NCI-H2081 (cell line): Measurements from ENCODE around the gene MME.
"Not testable (repeated sequence)": the region's sequence is repeated elsewhere in the genome, so short reads cannot be mapped to it uniquely, and the experiment has no call there.

Experiments used
- DNase-seq, 2 experiments: peaks; one replicate each; lab custom pipeline; 2025; lab: John Stamatoyannopoulos, UW

The MME gene

GRCh38 chr3:155084567-155084966 lies 4.4 kb downstream of the MME start:
- no peak for DNase-seq

- DNase-seq: no peak
Measured at GRCh38 chr3:155086051-155086450, 5.9 kb downstream of the MME start.

DNA sequence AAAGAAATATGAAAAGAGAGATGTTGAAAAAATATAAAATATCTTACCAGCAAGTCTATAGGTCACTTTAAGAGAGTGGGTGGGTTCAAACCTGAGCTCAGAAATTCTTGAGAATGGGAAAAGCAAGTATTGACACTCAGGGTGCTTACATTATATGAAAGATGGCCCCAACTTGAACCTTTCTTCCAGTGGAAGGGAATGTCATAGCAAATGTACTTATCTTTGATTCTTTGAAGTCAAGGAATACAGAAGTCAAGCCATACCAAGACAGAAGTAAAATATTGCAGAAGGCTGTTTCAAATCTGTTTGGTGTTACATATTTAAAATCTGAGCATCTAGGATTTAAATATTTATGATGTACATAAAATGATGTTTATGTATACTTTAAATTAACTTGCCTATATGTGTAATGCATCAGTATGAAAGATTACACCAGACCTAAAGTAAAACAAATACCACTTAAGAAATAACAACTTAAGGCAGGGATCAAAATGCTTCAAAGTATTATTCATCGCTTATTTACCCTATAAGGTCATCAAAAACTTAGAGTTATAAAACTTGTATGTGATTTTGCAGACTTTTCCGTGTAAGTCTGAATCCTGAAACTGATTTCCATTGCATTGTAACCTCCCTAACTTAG lies 8.7 kb downstream of the MME start:
- DNase-seq: no peak

- no peak for DNase-seq
Measured at GRCh38 chr3:155089495-155089894, 9.4 kb downstream of the MME start.

DNA sequence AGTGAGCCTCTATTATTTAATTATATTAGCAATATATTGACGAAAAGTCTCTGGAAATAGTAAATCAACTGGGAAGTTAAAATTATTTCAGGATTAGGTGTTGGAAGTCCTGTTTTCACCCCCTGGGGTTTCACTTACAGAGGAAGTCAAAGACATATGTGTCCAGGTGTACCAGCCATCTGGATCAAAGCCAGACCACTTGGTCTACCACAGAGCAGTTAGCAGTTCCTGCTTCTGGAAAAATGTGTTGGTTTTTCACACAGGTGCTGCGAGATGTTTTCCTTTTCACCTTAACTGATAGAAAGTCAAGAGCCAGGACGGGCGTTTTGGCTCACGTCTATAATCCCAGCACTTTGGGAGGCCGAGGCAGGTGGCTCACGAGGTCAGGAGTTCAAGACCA lies 13.1 kb downstream of the MME start:
- peak; percentile 91 to 98 for DNase-seq

DNA sequence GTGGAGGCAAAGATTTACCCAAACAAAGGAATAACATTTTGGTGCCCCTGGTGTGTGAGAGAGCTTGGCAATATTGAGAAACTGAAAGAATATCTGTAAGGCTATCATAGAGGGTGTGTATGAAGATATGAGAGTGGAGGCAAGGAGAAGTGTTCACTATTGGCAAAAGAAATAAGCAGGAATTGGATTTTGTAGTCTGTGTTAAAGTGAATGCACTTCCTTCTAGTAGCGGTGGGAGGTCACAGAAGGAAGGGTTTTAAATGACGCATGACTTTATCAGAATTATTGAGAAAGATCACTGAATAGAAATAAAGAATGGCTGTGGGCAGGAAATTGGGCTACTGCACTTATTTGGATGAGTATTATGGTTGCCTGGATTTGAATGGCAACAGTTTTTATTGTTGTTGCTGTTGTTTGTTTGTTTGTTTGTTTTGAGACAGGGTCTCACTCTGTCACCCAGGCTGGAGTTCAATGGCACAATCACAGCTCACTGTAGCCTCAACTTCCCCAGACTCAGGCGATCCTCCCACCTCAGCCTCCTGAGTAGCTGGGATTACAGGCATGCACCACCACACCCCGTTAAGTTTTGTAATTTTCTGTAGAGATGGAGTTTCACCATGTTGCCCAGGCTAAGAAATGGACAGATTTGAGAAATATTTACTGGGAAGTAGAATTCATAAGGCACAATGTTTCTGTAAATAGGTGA lies 16.3 kb downstream of the MME start:
- DNase-seq: no peak

GRCh38 chr3:155097009-155097349 lies 16.9 kb downstream of the MME start:
- no peak for DNase-seq

DNA sequence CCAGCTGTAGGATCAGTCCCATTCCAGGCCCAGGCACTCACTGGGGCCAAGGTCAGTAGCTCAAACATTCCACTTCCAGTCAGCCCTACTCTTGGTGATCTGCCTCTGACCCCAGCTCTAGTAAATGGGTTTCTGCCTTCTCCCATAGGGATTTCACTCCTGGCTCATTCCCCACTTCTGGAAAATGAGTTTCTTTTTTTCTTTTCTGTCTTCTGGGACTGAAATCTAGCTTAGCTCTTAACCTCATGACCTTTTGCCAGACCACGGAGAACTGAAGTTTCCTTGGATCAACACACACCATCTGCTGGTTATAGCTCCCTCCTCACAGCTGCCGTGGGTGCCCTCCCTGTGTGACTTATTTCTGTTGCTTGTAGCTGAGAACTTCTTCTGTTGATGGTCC lies 21.3 kb downstream of the MME start:
- DNase-seq: no peak

DNA sequence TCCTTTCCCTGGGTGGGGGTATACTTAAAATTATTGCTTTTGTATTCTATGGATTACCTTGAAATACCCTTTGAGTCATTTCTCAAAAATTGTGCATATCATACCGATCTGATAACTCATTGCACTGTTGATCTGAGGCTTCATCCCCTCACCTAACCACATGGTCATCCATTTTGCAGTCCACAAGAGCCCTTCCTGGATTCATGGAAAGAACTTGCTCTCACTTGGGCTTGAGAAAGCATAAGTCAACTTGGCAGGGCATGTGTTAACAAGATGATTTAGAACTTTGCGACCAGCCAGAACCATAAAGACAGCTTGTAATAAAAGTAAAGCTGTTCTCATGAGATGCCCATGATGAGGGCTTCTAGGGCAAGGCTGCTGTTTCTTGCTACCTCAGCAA lies 22.2 kb downstream of the MME start:
- DNase-seq: no peak

DNA sequence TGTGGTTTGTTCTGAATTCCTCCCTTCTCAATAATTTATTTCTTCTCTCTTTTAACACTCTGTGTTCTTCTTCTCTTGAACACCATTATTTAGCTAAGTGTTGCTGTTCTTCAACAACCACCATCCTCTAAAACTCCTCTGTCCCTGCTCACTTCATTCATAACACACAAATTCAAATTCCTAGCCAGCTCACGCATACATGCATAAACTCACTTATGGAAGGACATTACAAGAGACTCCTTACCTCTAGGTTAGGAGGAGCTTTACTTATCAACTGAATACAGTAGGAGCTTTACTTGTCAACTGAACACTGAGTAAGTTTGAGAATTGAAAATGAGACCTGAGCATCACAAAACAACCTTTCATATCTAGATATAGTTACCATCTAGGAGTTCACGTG lies 23.6 kb downstream of the MME start:
- DNase-seq: no peak

DNA sequence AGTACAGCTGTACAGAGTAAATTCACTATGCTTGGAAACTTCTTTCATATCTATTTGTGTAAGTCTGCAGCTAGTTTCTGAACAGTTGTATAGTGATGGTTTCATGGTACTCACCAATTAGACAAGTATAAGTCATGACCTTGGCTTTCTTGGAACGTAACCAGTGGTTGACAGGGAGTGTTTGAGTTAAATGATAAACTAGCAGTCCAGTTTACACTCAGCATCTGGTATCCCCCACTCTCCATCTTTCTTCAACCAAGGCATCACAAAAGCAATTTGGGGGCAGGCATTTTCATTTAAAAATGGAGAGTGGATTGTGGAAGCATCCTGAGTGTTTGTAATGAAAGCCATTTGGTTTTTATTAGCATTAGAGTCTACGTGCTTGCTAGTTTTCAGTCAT lies 26.0 kb downstream of the MME start:
- DNase-seq: no peak

DNA sequence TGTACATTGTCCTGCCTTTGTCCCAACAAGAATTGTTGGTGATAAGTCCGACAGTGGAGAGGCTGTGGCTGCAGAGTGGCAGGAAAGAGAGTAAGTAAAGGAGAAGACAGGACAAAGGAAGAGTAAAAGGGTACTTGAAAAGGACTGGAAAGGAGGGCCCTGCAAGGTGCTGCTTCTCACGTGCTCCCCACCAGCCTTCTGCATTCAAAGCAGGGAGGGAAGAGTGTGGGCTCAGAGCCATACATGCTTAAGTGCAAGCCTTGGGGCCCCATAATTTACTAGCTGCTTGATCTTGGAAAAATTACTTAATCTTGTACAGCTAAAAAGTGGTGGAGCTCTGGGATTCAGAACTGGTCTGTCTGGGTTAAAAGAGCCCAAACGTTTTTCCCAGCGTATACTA lies 29.9 kb downstream of the MME start:
- DNase-seq: no peak

DNA sequence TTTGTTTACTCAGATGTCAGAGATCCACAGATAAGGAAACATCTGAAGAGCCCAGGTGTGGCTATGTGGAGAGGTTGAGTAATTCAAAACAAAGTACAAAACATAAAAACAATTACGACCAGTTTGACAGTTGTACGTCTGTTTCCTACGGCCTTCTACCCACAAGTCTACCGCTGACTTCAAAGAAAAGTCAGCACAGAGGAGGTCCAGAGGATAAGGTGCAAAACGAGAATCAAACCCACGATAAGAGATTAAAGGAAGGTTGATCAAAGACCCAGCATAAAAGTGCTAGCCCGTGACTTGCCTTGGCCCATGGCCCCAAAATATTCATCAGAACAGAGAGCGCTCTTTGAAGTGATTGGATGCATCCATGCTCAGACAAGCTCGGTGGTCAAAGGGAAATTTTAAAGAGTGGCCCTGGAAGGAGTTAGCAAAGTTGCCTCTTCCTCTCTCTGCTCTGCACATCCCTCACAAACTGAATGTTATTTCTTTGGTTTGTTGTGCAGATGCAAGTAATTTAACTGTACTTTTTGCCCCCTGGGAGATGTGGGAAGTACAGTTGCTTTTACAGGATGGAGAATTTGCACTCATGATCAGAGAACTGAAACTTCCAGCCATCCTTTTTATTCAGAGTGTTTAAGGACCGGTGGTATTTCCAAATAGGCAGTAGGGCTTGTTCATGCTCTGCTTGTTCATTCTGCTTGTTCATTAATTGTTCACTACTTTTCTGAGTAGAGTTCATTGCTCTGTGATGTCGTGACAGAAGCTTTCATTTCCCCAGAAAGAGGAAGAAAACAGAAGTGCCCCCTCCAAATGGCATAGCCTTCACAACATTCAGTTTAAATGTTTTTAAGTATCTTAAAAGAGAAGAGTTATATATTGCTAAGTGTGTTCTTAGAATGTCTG lies 31.1 kb downstream of the MME start:
- no peak for DNase-seq

GRCh38 chr3:155111971-155112370 lies 31.9 kb downstream of the MME start:
- no peak for DNase-seq

- DNase-seq: no peak
Measured at GRCh38 chr3:155112661-155113389, 32.7 kb downstream of the MME start.

DNA sequence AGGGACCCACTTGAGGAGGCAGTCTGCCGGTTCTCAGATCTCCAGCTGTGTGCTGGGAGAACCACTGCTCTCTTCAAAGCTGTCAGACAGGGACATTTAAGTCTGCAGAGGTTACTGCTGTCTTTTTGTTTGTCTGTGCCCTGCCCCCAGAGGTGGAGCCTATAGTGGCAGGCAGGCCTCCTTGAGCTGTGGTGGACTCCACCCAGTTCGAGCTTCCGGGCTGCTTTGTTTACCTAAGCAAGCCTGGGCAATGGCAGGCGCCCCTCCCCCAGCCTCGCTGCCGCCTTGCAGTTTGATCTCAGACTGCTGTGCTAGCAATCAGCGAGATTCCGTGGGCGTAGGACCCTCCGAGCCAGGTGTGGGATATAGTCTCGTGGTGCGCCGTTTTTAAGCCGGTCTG lies 44.6 kb downstream of the MME start:
- DNase-seq: not testable (repeated sequence)

DNA sequence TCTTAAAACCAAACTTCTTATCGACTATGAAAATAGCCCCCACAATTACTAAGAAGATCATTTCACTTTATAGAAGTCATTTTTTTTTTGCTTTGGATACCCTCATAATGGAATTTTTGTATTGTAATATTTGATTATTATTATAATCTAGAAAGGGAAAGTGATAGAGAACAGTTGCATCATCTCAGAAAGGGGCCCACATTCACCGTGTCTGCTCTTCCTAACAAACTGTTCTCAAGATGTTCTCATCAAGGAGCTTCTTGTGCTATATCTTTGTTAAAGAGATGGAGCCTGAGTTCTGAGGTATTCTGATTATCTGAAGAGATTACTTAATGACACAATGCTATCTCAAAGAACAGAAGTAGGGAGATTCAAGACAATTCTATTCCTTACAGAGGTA lies 49.3 kb downstream of the MME start:
- no peak for DNase-seq

DNA sequence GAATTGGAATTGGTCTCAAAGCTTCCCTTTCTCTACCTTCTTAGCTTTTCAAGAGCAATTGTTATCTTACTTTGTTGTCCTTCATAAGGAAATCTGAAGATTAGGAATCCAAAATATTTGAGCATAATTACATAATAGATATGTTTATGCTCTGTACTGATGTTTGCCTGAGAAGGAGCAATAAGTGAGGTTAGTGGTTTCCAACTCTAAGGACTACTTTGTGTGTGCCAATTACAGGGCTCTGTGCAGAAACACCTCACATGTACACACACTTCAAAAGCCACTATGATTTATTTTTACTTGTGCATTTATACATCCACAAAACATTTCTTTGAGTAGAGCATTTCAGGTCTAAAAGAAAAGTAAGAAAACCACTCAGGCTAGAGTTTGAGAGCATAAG lies 49.9 kb downstream of the MME start:
- DNase-seq: no peak

- DNase-seq: no peak
Measured at GRCh38 chr3:155131104-155131503, 51.0 kb downstream of the MME start.

- not testable (repeated sequence) for DNase-seq
Measured at GRCh38 chr3:155134311-155134710, 54.2 kb downstream of the MME start.

DNA sequence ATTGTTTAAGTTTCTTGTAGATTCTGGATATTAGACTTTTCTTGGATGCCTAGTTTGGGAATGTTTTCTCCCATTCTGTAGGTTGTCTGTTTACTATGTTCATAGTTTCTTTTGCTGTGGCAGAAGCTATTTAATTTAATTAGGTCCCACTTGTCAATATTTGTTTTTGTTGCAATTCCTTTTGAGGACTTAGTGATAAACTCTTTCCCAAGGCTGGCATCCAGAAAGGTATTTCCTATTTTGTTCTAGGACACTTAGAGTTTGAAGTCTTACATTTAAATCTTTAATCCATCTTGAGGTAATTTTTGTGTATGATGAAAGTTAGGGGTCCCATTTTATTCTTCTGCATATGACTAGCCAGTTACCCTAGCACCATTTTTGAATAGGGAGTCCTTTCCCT lies 54.9 kb downstream of the MME start:
- DNase-seq: no peak

- DNase-seq: no peak
Measured at GRCh38 chr3:155138677-155139076, 58.6 kb downstream of the MME start.
